NCI-H146 (cell line): ENCODE data around the gene VASP.

Source experiments
- DNase-seq: peaks from one replicate; lab custom pipeline; 2025; lab: John Stamatoyannopoulos, UW

Gene VASP

DNA sequence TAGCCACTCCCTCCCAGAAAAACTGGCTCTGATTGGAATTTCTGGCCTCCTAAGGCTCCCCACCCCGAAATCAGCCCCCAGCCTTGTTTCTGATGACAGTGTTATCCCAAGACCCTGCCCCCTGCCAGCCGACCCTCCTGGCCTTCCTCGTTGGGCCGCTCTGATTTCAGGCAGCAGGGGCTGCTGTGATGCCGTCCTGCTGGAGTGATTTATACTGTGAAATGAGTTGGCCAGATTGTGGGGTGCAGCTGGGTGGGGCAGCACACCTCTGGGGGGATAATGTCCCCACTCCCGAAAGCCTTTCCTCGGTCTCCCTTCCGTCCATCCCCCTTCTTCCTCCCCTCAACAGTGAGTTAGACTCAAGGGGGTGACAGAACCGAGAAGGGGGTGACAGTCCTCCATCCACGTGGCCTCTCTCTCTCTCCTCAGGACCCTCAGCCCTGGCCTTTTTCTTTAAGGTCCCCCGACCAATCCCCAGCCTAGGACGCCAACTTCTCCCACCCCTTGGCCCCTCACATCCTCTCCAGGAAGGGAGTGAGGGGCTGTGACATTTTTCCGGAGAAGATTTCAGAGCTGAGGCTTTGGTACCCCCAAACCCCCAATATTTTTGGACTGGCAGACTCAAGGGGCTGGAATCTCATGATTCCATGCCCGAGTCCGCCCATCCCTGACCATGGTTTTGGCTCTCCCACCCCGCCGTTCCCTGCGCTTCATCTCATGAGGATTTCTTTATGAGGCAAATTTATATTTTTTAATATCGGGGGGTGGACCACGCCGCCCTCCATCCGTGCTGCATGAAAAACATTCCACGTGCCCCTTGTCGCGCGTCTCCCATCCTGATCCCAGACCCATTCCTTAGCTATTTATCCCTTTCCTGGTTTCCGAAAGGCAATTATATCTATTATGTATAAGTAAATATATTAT is 33.3 kb upstream of the VASP start:
- DNase-seq, result no peak

- peak; percentile 32 for DNase-seq
Measured at GRCh38 chr19:45474606-45475521, 32.4 kb upstream of the VASP start.

- DNase-seq, result no peak
Measured at GRCh38 chr19:45475537-45476291, 31.6 kb upstream of the VASP start.

GRCh38 chr19:45476304-45476703 is 31.0 kb upstream of the VASP start:
- DNase-seq, result no peak

- DNase-seq, result no peak
Measured at GRCh38 chr19:45477186-45477585, 30.1 kb upstream of the VASP start.

- DNase-seq, result peak; percentile 95
Measured at GRCh38 chr19:45477713-45478453, 29.4 kb upstream of the VASP start.

- DNase-seq, result peak; percentile 87
Measured at GRCh38 chr19:45478454-45479238, 28.6 kb upstream of the VASP start.

- no peak for DNase-seq
Measured at GRCh38 chr19:45483033-45483432, 24.2 kb upstream of the VASP start.

GRCh38 chr19:45484273-45484945 is 22.9 kb upstream of the VASP start:
- DNase-seq, result no peak

DNA sequence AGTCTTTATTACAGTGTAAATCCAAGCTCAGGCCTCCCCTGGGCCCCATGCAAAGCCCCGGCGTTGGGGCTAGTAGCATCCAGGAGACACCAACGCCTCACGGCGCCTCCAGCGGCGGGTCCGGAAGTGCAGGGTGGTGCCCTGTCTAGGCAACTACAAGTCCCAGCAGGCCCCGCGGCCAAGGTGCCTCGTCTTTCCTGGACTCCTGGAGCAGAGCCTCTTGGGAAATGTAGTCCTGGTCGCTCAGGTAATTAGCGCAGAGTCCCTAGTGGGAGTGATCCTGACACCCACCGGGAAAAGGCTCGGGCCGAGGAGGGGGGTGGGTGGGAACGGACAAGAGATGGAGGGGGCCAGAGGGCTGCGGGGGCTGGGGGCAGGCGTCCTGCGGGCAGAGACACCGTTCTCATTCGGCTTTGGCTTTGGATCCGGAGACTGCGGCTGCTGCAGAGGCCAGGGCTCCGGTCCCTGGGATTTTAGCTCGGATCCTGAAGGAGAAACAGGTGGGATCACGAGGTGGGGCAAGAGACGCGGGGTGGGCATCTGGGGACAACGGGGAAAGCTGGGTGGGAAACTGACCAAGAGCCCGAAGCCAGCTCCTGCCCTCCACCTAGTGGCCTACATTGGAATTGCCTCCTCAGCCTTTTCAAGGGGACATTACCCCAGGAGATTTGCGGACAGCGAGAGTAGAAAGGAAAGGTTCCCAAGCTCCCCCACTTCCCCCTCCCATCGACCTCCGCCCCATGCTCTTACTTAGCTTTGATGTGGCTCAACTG is 21.8 kb upstream of the VASP start:
- peak; percentile 97 for DNase-seq

DNA sequence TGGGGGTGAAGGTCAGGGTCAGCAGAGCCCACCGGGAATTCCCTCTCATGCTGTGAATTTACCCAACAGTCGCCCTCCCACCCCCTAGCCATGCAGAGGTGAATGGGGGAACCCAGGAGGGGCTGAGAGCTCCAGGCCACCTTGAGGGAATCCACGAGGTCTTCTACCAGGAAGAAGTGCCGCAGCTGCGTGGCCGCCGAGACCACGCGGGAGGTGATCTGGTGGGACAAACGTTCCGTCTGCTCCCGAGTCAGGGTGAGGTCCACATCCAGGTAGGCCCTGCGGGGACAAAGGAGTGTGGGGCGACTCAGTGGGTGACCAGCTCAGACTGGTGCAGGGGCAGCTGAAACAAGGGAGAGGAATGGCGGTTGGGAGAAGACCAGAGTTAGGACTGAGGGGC is 18.6 kb upstream of the VASP start:
- DNase-seq, result no peak

DNA sequence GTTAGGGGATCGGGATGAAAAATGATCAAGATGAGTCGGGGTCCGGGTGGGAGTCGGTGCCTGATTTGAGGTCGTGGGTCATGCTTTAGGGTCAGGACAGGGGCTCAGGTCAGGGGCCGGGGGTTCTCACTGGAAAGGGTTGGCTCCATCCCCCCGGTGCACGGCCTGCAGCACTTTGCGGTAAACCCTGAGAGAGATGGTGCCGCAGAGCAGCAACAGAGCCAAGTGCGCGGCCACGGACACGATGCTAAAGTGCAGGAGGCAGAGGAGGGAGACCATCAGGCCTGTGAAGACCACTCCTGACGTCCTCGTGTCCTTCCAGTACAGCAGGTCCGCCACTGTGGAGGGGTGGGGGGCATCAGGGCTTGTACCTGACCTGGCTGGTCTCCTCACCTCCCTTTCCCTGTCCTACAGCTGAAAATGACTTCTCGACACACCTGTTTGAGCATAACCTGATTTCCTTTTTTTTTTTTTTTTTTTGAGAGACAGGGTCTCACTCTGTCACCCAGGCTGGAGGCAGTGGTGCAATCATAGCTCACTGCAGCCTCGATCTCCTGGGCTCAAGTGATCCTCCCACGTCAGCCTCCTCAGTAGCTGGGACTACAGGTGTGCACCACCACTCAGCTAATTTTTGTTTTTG is 17.9 kb upstream of the VASP start:
- DNase-seq, result no peak

DNA sequence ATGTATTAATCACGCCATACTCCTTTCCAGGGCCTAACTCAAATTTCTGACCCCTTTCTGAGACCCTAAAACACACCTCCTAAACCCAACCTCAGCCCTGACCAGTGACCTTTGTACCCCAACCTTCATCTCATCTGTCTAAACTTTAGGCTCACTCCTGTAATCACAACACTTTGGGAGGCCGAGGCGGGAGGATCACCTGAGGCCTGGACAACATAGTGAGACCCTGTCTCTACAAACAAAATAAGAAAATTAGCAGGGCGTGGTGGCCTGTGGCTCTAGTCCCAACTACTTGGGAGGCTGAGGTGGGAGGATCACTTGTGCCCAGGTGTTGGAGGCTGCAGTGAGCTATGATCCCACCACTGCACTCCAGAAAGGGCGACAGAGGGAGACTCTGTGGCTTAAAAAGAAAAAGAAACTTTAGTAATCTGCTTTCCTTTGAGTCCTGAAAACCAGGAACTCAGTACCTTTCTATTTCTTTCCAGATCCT is 15.1 kb upstream of the VASP start:
- DNase-seq, result no peak

GRCh38 chr19:45492627-45493470 is 14.4 kb upstream of the VASP start:
- DNase-seq, result no peak

- DNase-seq, result no peak
Measured at GRCh38 chr19:45494261-45494916, 12.9 kb upstream of the VASP start.

DNA sequence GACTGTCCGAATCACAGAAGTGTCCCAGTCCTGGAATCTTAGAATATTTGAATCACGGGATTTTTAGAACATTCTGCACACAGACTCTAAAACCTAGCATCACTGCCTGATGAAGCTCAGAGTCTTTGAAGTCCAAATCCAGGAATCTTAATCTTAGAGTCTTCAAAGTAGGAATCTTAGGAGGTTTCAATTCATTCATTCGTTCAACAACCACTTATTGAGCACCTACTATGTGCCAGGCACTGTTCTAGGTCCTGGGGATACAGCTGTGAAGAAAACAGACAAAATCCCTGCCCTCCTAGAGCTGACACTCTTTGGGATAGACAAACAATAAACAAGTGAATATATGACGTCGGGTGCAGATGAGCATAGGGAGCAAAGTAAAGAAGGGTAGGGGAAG is 12.1 kb upstream of the VASP start:
- DNase-seq, result no peak

DNA sequence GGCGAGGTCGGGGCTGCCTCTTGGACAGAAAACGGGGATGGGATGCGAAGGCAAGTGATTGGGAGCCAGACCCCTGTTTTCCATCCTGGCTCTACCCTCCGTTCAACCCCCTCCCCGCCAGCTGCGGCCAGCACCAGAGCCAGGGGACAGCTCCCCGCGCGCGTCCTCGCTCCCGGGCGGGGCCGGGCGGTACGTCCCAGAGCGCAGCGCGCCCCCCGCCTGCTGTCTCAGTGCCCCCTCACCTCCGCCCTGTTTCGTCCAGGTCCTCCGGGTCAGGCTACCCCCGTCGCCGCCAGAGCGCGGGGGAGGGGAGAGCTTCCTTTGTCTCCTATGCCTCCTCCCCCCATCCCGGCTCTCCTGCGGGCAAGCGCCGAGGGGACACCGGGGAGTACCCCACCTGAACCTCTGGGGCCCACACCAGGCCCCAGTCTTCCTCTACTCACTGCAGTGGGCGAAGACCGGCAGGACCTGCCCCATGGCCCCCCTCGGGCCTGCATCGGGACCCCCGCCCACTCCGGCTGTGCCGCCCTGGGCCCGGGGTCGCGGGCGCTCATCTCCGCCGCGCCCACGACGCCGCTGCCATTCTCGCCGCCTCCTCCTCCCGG is 10.8 kb upstream of the VASP start:
- peak; percentile 49 for DNase-seq
